H9 (cell line): Measurements from ENCODE around the gene HOXA2. TPM values are rescaled to one million over a fixed set of nuclear protein-coding genes. Genes with fewer than 3 reads are reported as not detected.

Experiments used
- DNase-seq: peaks from one replicate; pipeline ENCODE4 v3.0.0-alpha.2; 2017
- H2AFZ ChIP-seq: one replicate; pipeline ENCODE4 v1.6.1; 2013; ENCODE audit warnings: mild to moderate bottlenecking, low read length, control low read depth, moderate library complexity
- H2AK5ac ChIP-seq: 2 replicates; pipeline ENCODE4 v1.6.1; 2013; ENCODE audit warnings: low read length, control low read depth, mixed read lengths; ENCODE audit not compliant: insufficient read length
- H2BK120ac ChIP-seq: one replicate; pipeline ENCODE4 v1.6.1; 2013; ENCODE audit warnings: low read depth, mild to moderate bottlenecking, low read length, control low read depth, inconsistent platforms; ENCODE audit not compliant: poor library complexity, severe bottlenecking
- H2BK12ac ChIP-seq: 2 replicates; pipeline ENCODE4 v1.6.1; 2013; ENCODE audit warnings: low read length, control low read depth, mixed read lengths, low read depth; ENCODE audit not compliant: insufficient read length
- H2BK15ac ChIP-seq: 2 replicates; pipeline ENCODE4 v1.6.1; 2013; ENCODE audit warnings: low read depth, low read length, control low read depth
- H2BK20ac ChIP-seq: one replicate; pipeline ENCODE4 v1.6.1; 2013; ENCODE audit warnings: low read depth, mild to moderate bottlenecking, low read length, control low read depth, inconsistent platforms; ENCODE audit not compliant: poor library complexity, severe bottlenecking
- H2BK5ac ChIP-seq: 2 replicates; pipeline ENCODE4 v1.6.1; 2013; ENCODE audit warnings: low read length, control low read depth, mixed read lengths; ENCODE audit not compliant: insufficient read length
- H3K14ac ChIP-seq: 2 replicates; pipeline ENCODE4 v1.6.1; 2013; ENCODE audit warnings: low read length, control low read depth; ENCODE audit not compliant: insufficient read depth
- H3K18ac ChIP-seq: 2 replicates; pipeline ENCODE4 v1.6.1; 2013; ENCODE audit warnings: low read depth, mild to moderate bottlenecking, mixed read lengths, low read length, control low read depth; ENCODE audit not compliant: insufficient read length
- H3K23ac ChIP-seq: 2 replicates; pipeline ENCODE4 v1.6.1; 2013; ENCODE audit warnings: low read length, control low read depth, mixed read lengths, low read depth; ENCODE audit not compliant: insufficient read length
- H3K23me2 ChIP-seq: 2 replicates; pipeline ENCODE4 v1.6.1; 2013; ENCODE audit warnings: low read depth, mild to moderate bottlenecking, mixed read lengths, low read length, control low read depth; ENCODE audit not compliant: insufficient read length, poor library complexity, severe bottlenecking
- H3K27ac ChIP-seq: 2 replicates; pipeline ENCODE4 v1.5.1; 2013; ENCODE audit warnings: low read length, control low read depth, mixed read lengths, low read depth; ENCODE audit not compliant: insufficient read length
- H3K27me3 ChIP-seq: 2 replicates; pipeline ENCODE4 v1.6.1; 2013; ENCODE audit warnings: low read length, control low read depth, inconsistent platforms; ENCODE audit not compliant: insufficient read depth
- H3K4ac ChIP-seq: 2 replicates; pipeline ENCODE4 v1.6.1; 2013; ENCODE audit warnings: low read depth, mild to moderate bottlenecking, control low read depth, inconsistent platforms, low read length, moderate library complexity
- H3K4me1 ChIP-seq: 2 replicates; pipeline ENCODE4 v1.6.1; 2013; ENCODE audit warnings: low read length, control low read depth, inconsistent platforms; ENCODE audit not compliant: insufficient read depth
- H3K4me2 ChIP-seq: 2 replicates; pipeline ENCODE4 v1.6.1; 2013; ENCODE audit warnings: low read length, control low read depth, mixed read lengths; ENCODE audit not compliant: insufficient read length, insufficient read depth
- H3K56ac ChIP-seq: 2 replicates; pipeline ENCODE4 v1.6.1; 2013; ENCODE audit warnings: low read depth, mild to moderate bottlenecking, mixed read lengths, low read length, control low read depth; ENCODE audit not compliant: insufficient read length
- H3K79me1 ChIP-seq: 2 replicates; pipeline ENCODE4 v1.6.1; 2013; ENCODE audit warnings: low read depth, mild to moderate bottlenecking, moderate library complexity, low read length, control low read depth, inconsistent platforms; ENCODE audit not compliant: insufficient read depth, poor library complexity, severe bottlenecking
- H3K79me2 ChIP-seq: 2 replicates; pipeline ENCODE4 v1.6.1; 2013; ENCODE audit warnings: low read length, control low read depth, inconsistent platforms; ENCODE audit not compliant: insufficient read depth
- H3K9ac ChIP-seq: 2 replicates; pipeline ENCODE4 v1.6.1; 2013; ENCODE audit warnings: low read length, control low read depth, mixed read lengths; ENCODE audit not compliant: insufficient read length; ENCODE audit errors: extremely low read depth
- H3K9me3 ChIP-seq: one replicate; pipeline ENCODE4 v1.6.1; 2013; ENCODE audit warnings: low read depth, low read length, inconsistent platforms; ENCODE audit not compliant: control insufficient read depth
- H3T11ph ChIP-seq: one replicate; pipeline ENCODE4 v1.6.1; 2013; ENCODE audit warnings: mild to moderate bottlenecking, low read length, control low read depth, inconsistent platforms
- H4K20me1 ChIP-seq: one replicate; pipeline ENCODE4 v1.6.1; 2013; ENCODE audit not compliant: control insufficient read depth, insufficient read length, insufficient read depth
- H4K5ac ChIP-seq: 2 replicates; pipeline ENCODE4 v1.6.1; 2013; ENCODE audit warnings: low read depth, mild to moderate bottlenecking, mixed read lengths, low read length, control low read depth; ENCODE audit not compliant: insufficient read length
- H4K8ac ChIP-seq: replicated peaks from 2 replicates; pipeline ENCODE4 v1.6.1; 2013; ENCODE audit warnings: low read length, control low read depth, mixed read lengths, low read depth; ENCODE audit not compliant: insufficient read length
- H4K91ac ChIP-seq: 2 replicates; pipeline ENCODE4 v1.6.1; 2013; ENCODE audit warnings: low read depth, mild to moderate bottlenecking, moderate library complexity, mixed read lengths, low read length, control low read depth; ENCODE audit not compliant: insufficient read length
- H3K27ac Mint-ChIP-seq, 3 experiments: 2 replicates in 2 of 3; 3 replicates in 1 of 3; pipeline ENCODE4 v1.8.0; 2020 to 2021; ENCODE audit warnings: mixed read lengths in 3 of 3, mild to moderate bottlenecking in 1 of 3, moderate library complexity in 1 of 3
- H3K27me3 Mint-ChIP-seq: 2 replicates; pipeline ENCODE4 v1.8.0; 2021; ENCODE audit warnings: low read depth, mild to moderate bottlenecking, moderate library complexity, mixed read lengths
- H3K36me3 Mint-ChIP-seq, 3 experiments: 2 replicates in 2 of 3; 3 replicates in 1 of 3; pipeline ENCODE4 v1.8.0; 2020 to 2021; ENCODE audit warnings: low read depth in 3 of 3, mixed read lengths in 3 of 3; ENCODE audit not compliant: insufficient read depth in 1 of 3
- H3K4me1 Mint-ChIP-seq, 2 experiments: 2 replicates each; pipeline ENCODE4 v1.8.0; 2020; ENCODE audit warnings: mixed read lengths in 2 of 2
- H3K4me3 Mint-ChIP-seq, 2 experiments: 2 replicates in 1 of 2; 3 replicates in 1 of 2; pipeline ENCODE4 v1.8.0; 2020 to 2021; ENCODE audit warnings: mild to moderate bottlenecking in 2 of 2, mixed read lengths in 2 of 2, moderate library complexity in 1 of 2
- H3K9me3 Mint-ChIP-seq, 2 experiments: 2 replicates in 1 of 2; 3 replicates in 1 of 2; pipeline ENCODE4 v1.8.0; 2020; ENCODE audit warnings: mild to moderate bottlenecking in 2 of 2, mixed read lengths in 2 of 2, moderate library complexity in 1 of 2
- CTCF ChIP-seq: fragments of 200-600 bp; sonication (generic); conservative IDR thresholded peaks from 3 replicates; pipeline ENCODE4 v1.8.0; 2021; ENCODE audit warnings: antibody characterized with exemption, mild to moderate bottlenecking
- WGBS: extraction: QIAGEN DNeasy Blood & Tissue Kit; methylation state at CpG from one replicate; pipeline ENCODE4 v1.1.7; 2013; ENCODE audit warnings: missing lambda C conversion rate, low lambda C conversion rate, mixed read lengths; ENCODE audit not compliant: insufficient read length; ENCODE audit errors: extremely low coverage; 5-methylcytosine and 5-hydroxymethylcytosine counted together
- total RNA-seq: library from RNA; stranded (reverse); gene quantifications from 2 replicates; pipeline ENCODE4 v1.2.1, GENCODE V29; 2021

The HOXA2 gene
- total RNA-seq, 1 experiment from 2014 or later: not detected

- Histone ChIP-seq H3T11ph (no peak overlapping the region), H3K79me2 (no peaks in the 10 kb centered on the region), H4K20me1 (no peaks in the 10 kb centered on the region), H3K4me2 (no peak overlapping the region), H2AFZ (no peak overlapping the region), H3K18ac (no peak overlapping the region), H3K27me3 (peaks cover 98% of the 10 kb centered on the region), H2BK20ac (no peak overlapping the region), H2BK120ac (no peak overlapping the region), H3K27ac (no peak overlapping the region), H3K4me1 (no peaks in the 10 kb centered on the region), H3K23ac (no peak overlapping the region), H3K9ac (no peak overlapping the region), H3K4ac (no peak overlapping the region), H4K91ac (no peak overlapping the region), H4K8ac (no peak overlapping the region), H2AK5ac (no peak overlapping the region), H4K5ac (no peak overlapping the region), H2BK15ac (no peak overlapping the region), H2BK12ac (no peak overlapping the region), H3K56ac (no peak overlapping the region), H2BK5ac (no peak overlapping the region), H3K23me2 (peaks cover 10% of the 10 kb centered on the region), H3K79me1 (no peaks in the 10 kb centered on the region), H3K9me3 (no peaks in the 10 kb centered on the region), H3K14ac (no peak overlapping the region)
- no CpG with 5 or more reads among the region's 11 CpGs for WGBS
- no peak for TF ChIP-seq CTCF
- Mint-ChIP-seq H3K4me3 (no peak overlapping the region; a peak in 1 of 5 replicates), H3K27ac (no peak overlapping the region), H3K9me3 (peaks cover 0 to 21% of the 10 kb centered on the region in 2 experiments), H3K27me3 (peaks cover 100% of the 10 kb centered on the region), H3K4me1 (peaks cover 7 to 13% of the 10 kb centered on the region in 2 experiments), H3K36me3 (no peaks in the 10 kb centered on the region; a peak in 1 of 7 replicates)
- DNase-seq: no peak
Measured at GRCh38 chr7:27138985-27139333, 36.5 kb upstream of the HOXA2 start.
